Urinary bladder (tissue), 4 donors: ENCODE data around the gene ACOT7. TPM values are rescaled to one million over a fixed set of nuclear protein-coding genes. Genes with fewer than 3 reads are reported as not detected.

Source experiments
- DNase-seq: peaks from one replicate; pipeline ENCODE4 v3.0.0-alpha.2; 2015; ENCODE audit errors: extremely low spot score
- H3K27ac ChIP-seq: one replicate; pipeline ENCODE4 v1.5.1; 2013; ENCODE audit warnings: low read depth, mild to moderate bottlenecking, moderate library complexity
- H3K36me3 ChIP-seq: one replicate; pipeline ENCODE4 v1.6.1; 2013; ENCODE audit warnings: mild to moderate bottlenecking, moderate library complexity; ENCODE audit not compliant: insufficient read depth
- H3K4me1 ChIP-seq: one replicate; pipeline ENCODE4 v1.6.1; 2013; ENCODE audit warnings: mild to moderate bottlenecking, moderate library complexity; ENCODE audit not compliant: insufficient read depth
- H3K4me3 ChIP-seq: one replicate; pipeline ENCODE4 v1.5.1; 2013; ENCODE audit warnings: low read depth, low read length
- WGBS: extraction: QIAGEN DNeasy Blood & Tissue Kit; methylation state at CpG from one replicate; pipeline ENCODE4 v1.1.7; 2013; 5-methylcytosine and 5-hydroxymethylcytosine counted together
- polyA plus RNA-seq: library from polyadenylated mRNA; stranded (reverse); fragments of 200-250 nt; gene quantifications from one replicate; pipeline ENCODE4 v1.2.3, GENCODE V29; 2013
- total RNA-seq: library from RNA; depleted of rRNA; stranded (reverse); fragments of >200 nt; gene quantifications from one replicate; pipeline ENCODE4 v1.2.3, GENCODE V29; 2014
- donor health status: healthy with polysubstance abuse.
- donor health status: healthy.

ACOT7 gene
- total and polyA plus RNA-seq, 2 donors, result 6.9 to 36.8 TPM

DNA sequence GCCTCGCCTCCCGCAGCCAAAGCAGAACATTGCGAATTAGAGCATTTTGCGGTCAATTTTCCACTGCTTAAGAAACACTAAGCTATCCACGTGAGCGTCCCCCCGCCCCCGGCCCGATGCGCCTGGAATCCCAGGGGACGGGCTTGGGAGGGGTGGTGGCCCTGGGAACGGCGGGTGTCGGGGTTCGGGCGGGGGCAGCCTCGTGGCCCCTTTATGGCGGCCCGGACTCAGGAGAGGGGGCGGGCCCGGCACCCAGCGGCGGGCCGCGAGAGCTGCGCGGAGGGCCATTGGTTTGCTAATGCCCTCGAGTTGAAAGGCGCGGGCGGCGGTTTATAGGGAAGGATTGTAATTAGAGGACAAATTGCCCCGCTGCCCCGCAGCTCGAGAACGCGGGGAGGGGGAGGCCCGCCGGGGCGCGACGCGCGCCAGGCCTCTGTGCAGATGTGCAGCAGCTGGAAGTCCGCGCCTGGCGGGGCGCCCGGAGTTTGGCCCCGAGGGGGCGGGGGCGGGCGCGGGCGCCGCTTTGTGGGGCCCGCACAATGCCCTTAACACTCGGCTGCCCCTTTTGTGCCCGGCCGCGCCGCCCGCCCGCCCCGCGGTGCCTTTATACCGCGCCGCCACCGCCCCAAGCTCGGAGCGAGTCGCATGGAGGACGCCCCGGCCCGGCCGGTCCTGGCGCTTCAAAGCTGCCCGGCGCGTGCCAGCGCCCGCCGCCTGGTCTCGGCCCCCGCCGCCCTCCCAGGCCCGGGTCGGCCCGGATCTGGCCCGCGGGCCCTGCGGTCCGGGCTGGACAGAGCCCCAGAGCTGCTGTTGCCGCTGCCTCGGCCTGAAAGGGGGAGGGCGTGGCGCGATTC, 151.5 kb downstream of the ACOT7 start:
- under 1% methylated on average over 99 of the region's 99 CpGs for WGBS

DNA sequence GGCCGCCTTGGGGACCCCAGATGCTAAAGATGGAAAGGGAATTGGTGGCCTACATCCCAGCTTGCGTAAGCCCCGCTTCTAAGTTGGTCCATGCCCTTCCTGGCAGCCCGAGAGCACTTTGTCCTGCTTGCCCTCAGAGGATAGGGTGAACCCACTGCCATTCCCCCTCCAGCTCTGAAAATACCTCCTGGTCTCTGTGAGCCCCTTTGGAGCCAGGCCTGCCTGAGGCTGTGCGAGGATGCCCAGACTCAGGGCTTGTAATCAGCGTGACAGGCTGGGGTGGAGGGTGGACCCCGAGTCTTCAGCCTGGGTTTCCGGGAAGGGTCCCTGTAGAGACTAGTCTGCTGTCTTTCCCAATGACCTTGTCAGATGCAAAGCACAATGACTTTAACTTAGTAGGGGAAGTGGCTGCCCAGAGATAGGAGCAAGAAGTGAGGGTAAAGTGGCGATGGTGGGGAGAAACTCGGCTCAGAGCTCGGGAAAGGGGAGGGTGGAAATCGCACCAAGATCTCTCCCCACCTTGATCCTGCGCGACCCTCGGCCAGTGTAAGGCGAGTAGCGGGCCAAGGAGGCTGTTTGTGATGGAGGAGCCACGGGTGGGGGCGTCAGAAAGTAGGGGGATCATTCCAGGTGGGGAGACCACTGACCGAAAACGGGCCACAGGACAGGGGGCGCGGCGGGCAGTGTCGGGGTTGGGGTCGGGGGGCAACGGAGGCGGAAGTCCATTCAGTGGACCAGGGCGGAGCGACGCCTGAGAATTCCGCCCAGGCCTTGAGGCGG, 152.3 kb downstream of the ACOT7 start:
- no peaks in the 10 kb centered on the region for H3K36me3 ChIP-seq
- DNase-seq, result no peak
- no peak overlapping the region for H3K4me3 ChIP-seq
- WGBS, result 28% methylated on average over 33 of the region's 33 CpGs
- peaks cover 3% of the 10 kb centered on the region for H3K4me1 ChIP-seq
- H3K27ac ChIP-seq, result no peak overlapping the region

More for the DNA sequence above, 151.5 kb downstream of the ACOT7 start:
- no peak for DNase-seq
- Histone ChIP-seq H3K4me1 (peaks cover 3% of the 10 kb centered on the region), H3K4me3 (peak overlapping the region; percentile 6), H3K27ac (no peak overlapping the region), H3K36me3 (no peaks in the 10 kb centered on the region)

DNA sequence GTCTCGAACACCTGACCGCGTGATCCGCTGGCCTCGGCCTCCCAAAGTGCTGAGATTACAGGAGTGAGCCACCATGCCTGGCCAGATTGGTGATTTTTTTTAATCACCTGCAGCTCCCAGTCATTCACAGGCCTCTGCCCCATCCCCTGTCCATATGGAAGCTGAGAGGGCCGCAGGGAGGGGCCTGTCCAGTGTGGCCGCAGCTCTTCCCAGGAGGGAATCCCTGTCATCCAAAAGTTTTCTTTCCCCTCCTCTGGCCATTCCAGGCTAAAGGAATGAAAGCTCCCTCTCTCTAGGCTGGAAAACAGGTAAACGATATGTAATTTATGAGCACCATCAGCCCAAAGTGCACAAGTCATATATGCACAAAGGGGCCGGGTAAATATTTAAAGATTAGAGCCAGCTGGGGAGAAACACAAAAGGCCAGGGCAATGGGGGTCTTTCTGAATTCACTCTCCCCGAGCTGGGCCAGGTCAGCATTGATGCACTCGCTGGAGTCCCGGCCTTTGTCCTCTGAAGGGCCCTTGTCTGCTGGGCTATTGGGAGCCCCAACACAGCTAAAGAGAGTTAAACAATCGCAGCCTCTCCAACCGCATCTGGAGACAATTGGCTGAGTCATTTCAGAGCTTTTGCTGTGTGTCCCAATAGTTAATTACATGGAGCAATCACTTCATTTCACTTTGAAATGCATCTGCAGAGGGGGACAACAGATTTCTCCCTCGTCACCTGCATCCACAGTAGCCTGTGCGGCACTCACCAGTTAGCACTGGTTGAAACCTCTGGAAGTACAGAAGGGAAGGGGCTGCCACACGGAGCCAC, 153.4 kb downstream of the ACOT7 start:
- Histone ChIP-seq H3K4me1 (peaks cover 3% of the 10 kb centered on the region), H3K27ac (no peak overlapping the region), H3K36me3 (no peaks in the 10 kb centered on the region), H3K4me3 (no peak overlapping the region)
- no peak for DNase-seq
- WGBS, result 59% methylated on average over 17 of the region's 17 CpGs

DNA sequence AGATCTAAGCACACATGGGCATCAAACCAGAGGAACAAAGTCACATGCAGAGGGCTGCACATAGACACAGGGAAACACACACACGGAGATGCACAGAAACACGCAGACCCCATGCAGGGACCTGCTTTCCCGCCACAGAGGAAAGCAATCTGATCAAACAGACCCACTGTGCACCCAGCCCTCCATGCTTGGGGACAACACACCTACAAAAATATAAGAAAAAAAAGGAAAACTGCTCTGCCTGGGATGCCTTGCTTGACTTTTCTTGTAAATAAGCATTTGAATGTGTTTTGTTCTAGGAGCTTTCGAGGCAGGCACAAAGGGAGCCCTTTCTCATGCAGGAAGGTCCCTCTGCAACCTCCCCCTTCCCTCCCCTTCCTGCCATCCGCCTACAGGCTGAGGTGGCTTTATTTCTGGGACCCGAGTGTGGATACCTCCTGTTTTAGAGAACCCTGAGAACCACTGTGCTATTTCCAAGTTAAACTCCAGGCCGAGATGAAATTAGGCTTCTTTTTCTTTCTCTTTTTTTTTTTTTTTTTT, 154.3 kb downstream of the ACOT7 start:
- Histone ChIP-seq H3K4me3 (no peak overlapping the region), H3K4me1 (peaks cover 5% of the 10 kb centered on the region), H3K27ac (no peak overlapping the region), H3K36me3 (no peaks in the 10 kb centered on the region)
- no peak for DNase-seq
- 43% methylated on average over 7 of the region's 7 CpGs for WGBS

DNA sequence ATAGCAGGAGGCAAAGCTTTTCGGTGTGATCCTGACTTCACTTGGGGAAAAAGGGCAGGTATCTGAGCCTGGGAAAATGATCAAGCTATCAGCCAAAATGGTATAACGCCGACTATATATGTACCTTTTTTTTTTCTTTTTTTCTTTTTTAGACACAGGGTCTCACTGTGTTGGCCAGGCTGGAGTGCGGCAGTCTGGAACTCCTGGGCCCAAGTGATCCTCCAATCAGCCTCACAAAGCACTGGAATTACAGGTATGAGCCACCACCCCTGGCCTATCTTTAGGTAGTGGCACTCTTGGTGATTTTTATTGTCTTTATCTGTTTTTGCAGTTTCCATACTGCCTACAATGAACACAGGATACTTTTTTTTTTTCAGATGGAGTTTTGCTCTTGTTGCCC, 156.5 kb downstream of the ACOT7 start:
- H3K4me3 ChIP-seq, result no peak overlapping the region
- H3K36me3 ChIP-seq, result no peaks in the 10 kb centered on the region
- H3K27ac ChIP-seq, result no peak overlapping the region
- DNase-seq, result no peak
- H3K4me1 ChIP-seq, result peaks cover 4% of the 10 kb centered on the region
- 98% methylated on average over 4 of the region's 4 CpGs for WGBS

DNA sequence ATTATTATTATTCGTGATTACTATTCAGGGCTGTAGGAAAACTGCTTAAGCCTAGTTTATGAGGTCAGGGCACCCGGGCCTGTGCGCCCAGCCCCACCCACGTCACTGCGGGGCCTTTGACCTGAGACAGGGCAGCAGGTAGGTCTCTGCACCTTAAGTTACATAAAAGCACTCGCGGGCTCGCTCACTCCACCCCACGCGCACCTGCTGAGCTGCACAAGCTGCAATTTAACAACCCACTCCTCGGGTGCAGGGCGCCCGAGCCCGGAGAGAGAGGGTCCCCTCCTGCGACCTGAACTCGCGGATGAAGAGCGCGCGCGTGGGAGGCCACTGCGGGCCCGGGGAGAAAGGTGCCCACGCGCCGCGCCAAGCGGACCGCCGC, 158.3 kb downstream of the ACOT7 start:
- DNase-seq, result no peak
- H3K4me3 ChIP-seq, result peak overlapping the region; percentile 98
- H3K27ac ChIP-seq, result no peak overlapping the region
- H3K36me3 ChIP-seq, result no peaks in the 10 kb centered on the region
- peaks cover 3% of the 10 kb centered on the region for H3K4me1 ChIP-seq
- 1% methylated on average over 30 of the region's 30 CpGs for WGBS

DNA sequence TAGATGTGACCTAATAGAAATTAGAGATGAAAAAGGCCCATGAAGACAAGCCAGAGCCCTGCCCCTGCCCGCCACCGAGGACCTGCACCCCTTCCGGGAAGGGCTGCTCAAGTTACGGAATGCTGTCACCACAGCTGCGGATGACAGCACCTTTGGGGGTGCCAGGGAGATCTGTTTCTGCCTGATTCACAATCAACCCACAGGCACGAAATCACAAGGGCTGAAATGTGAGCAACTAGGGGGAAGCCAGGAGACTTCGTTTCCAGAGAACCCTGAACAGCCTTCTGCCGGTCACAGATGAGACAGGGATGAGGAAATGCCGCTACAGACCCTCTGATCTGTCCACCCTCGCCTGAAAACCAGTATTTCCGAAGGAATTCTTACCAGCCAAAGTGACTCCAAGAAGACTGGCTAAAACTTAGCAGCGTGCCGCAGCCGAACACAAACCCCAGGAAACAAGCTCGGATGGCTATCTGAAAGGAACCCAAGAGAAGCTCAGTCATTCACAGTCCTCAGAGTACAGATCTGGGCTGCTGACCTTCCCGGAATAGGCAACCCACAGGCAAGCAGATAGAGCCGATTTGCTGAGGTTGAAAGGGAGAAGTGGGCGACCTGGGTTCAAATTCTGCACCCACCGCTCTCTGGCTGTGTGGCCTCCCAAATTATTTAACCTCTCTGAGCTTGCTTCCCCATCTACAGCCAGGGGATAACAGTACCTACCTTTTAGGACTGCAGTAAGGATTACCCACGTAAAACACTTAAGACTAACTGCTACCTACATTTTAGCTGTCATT, 158.9 kb downstream of the ACOT7 start:
- no peak overlapping the region for H3K27ac ChIP-seq
- peaks cover 3% of the 10 kb centered on the region for H3K4me1 ChIP-seq
- H3K36me3 ChIP-seq, result no peaks in the 10 kb centered on the region
- no peak for DNase-seq
- peak overlapping the region; percentile 98 for H3K4me3 ChIP-seq
- 49% methylated on average over 20 of the region's 20 CpGs for WGBS

DNA sequence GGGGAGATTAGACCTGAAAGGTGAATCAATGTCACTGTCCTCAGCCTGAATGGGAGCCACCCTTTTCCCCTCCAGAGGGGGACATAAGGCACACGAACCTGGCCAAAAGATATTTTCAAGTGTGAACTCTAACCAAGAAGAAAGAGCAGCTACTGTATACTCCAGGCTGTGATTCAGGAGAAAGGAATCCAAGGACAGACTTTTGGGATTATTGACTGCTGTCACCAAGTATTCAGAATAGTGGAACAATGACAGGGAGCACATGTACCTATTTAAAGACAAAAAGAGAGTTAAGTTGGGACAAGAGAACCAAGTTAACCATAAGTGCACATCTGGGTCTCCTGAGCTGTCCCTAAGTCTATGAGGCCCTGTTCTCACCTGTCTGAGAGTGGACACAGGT, 160.2 kb downstream of the ACOT7 start:
- no peak overlapping the region for H3K4me3 ChIP-seq
- DNase-seq, result no peak
- no peaks in the 10 kb centered on the region for H3K36me3 ChIP-seq
- no peak overlapping the region for H3K27ac ChIP-seq
- 45% methylated on average over 1 of the region's 1 CpG for WGBS
- H3K4me1 ChIP-seq, result peaks cover 3% of the 10 kb centered on the region

DNA sequence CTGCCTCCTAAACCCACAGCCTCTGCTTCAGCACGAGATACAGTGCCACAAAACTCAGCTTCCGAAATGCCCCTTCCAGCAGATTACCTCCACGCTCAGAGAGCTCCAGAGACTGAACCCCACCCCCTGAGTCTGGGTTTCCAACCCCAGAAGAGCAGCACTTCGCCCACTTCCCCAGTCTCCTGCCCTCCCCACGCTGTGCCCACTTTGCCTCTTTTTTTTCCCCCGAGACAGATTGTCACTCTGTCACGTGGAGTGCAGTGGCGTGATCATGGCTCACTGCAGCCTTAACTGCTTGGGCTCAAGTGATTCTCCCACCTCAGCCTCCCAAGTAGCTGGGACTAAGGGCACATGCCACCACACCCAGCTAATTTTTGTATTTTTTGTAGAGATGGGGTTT, 167.9 kb downstream of the ACOT7 start:
- Histone ChIP-seq H3K27ac (no peak overlapping the region), H3K4me3 (no peak overlapping the region), H3K4me1 (no peaks in the 10 kb centered on the region), H3K36me3 (peaks cover 6% of the 10 kb centered on the region)
- WGBS, result 91% methylated on average over 8 of the region's 8 CpGs
- DNase-seq, result no peak

DNA sequence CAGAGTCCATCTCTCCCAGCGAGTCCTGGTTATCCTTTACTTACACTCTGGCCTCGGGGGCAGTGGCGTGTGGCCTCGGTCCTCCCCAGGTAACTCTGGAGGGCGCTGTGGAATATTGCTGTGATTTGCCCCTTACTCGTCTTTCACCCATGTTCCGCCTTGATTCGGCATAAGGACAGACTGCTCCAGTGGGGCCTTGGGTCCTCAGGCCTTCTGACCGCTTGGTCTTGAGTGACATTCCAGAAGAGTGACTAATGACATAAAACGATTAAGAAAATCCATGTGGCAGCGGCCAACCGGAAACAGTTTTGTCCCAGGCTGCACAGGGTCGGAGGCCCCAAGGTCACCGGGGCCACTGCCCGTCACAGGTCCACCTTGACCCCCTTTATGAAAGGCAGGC, 168.8 kb downstream of the ACOT7 start:
- Histone ChIP-seq H3K27ac (no peak overlapping the region), H3K4me3 (no peak overlapping the region), H3K4me1 (no peaks in the 10 kb centered on the region), H3K36me3 (peaks cover 6% of the 10 kb centered on the region)
- DNase-seq, result no peak
- 85% methylated on average over 15 of the region's 15 CpGs for WGBS

DNA sequence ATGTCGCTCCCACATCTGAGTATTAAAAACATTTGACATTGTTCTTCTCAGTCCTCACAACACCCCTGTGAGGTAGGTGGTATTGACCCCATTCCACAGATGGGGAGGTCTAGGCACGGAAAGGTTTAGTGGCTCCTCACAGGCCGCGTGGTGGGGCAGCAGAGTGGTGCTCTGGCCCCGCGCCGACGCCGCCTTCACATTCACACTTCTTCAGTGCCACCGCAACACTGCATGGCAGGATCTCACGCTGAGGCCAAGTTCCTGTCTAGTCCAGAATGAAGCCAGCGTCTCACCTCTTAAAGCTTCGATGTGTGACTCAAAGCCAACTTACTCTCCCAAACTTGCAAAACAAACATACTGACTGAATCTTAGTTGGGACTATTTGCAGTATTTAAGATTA, 169.9 kb downstream of the ACOT7 start:
- WGBS, result 95% methylated on average over 13 of the region's 13 CpGs
- Histone ChIP-seq H3K27ac (no peak overlapping the region), H3K4me1 (no peaks in the 10 kb centered on the region), H3K36me3 (peaks cover 6% of the 10 kb centered on the region), H3K4me3 (no peak overlapping the region)
- DNase-seq, result no peak

DNA sequence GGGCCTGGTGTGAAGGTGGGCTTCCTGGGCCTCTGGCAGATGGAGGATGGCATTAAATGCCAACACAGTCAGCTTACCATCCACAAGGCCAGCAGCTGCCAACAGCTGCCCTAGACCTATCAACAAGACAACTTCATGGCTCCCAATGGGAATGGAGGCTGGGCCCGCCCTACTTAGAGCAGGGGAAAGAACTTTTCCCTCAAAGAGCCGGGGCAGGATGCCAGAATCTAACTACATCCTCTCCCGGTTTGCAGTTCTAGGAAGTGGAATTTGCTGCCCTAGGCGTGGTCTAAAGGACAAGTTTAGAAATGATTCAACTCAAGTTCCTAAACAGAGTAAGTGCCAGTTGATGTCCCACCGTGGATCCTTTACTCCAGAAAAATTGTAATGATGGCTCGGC, 170.9 kb downstream of the ACOT7 start:
- Histone ChIP-seq H3K4me1 (no peaks in the 10 kb centered on the region), H3K27ac (no peak overlapping the region), H3K36me3 (peaks cover 6% of the 10 kb centered on the region), H3K4me3 (no peak overlapping the region)
- DNase-seq, result no peak
- WGBS, result 67% methylated on average over 6 of the region's 6 CpGs
